Right atrium auricular region (tissue), 2 donors: Measurements from ENCODE around the gene SAYSD1. TPM values are rescaled to one million over a fixed set of nuclear protein-coding genes. Genes with fewer than 3 reads are reported as not detected.

Source experiments
- DNase-seq: peaks from one replicate; pipeline ENCODE4 v3.0.0-alpha.2; 2019; ENCODE audit warnings: low spot score
- H3K27ac ChIP-seq, 2 donors: fragments of 200-600 bp; sonication (generic); 1 replicate in 1 of 2; 2 replicates in 1 of 2; pipeline ENCODE4 v1.5.1; 2016 to 2019
- H3K27me3 ChIP-seq, 2 donors: fragments of 200-600 bp; sonication (generic); one replicate each; pipeline versions ENCODE4 v1.5.1 to v1.6.0; 2017 to 2019
- H3K36me3 ChIP-seq: fragments of 200-600 bp; sonication (generic); one replicate; pipeline ENCODE4 v1.5.1; 2016
- H3K4me1 ChIP-seq, 2 donors: fragments of 200-600 bp; sonication (generic); one replicate each; pipeline versions ENCODE4 v1.5.1 to v1.6.0; 2017 to 2019
- H3K4me3 ChIP-seq, 2 donors: fragments of 200-600 bp; sonication (generic); 1 replicate in 1 of 2; 2 replicates in 1 of 2; pipeline ENCODE4 v1.5.1; 2017 to 2019; ENCODE audit warnings: mild to moderate bottlenecking in 1 of 2, moderate library complexity in 1 of 2
- H3K9me3 ChIP-seq, 2 donors: fragments of 200-600 bp; sonication (generic); one replicate each; pipeline ENCODE4 v1.5.1; 2019
- total RNA-seq, 2 donors: library from RNA; depleted of rRNA; stranded (reverse); fragments of >200 nt; gene quantifications; one replicate each; pipeline ENCODE4 v1.1.0, GENCODE V29; 2016
- TF ChIP-seq, protein P1 (sequence below), 2 donors: fragments of 200-600 bp; sonication (generic); IDR thresholded peaks; one replicate each; pipeline ENCODE4 v1.5.1; 2019; ENCODE audit warnings: antibody characterized with exemption in 2 of 2

Gene SAYSD1
- total RNA-seq, 2 donors from 2014 or later = 10.3 to 10.5 TPM

DNA sequence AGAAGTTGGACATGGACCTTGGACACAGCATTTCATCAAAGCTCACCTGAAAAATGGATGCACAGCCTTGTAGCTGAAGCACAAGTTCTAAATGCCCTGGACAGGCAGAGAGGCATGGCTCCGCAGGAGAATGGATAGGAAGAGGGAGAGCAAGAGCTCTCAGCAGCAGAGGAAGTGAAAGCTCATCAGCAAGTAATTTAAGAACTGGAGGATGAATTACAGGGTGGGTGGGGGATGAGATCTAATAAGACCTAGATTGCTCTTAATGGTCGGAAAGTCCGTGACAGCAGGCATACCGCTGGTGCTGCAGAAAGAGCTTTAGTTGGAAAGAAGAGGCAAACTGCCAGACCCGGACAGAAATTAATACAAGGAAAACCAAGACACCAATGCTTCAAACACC, 37.3 kb upstream of the SAYSD1 start:
- no peak overlapping the region for H3K4me3 ChIP-seq
- H3K36me3 ChIP-seq = no peaks in the 10 kb centered on the region
- H3K4me1 ChIP-seq = no peaks in the 10 kb centered on the region
- no peaks in the 10 kb centered on the region for H3K27me3 ChIP-seq
- no peak for DNase-seq
- TF ChIP-seq, protein P1, sequence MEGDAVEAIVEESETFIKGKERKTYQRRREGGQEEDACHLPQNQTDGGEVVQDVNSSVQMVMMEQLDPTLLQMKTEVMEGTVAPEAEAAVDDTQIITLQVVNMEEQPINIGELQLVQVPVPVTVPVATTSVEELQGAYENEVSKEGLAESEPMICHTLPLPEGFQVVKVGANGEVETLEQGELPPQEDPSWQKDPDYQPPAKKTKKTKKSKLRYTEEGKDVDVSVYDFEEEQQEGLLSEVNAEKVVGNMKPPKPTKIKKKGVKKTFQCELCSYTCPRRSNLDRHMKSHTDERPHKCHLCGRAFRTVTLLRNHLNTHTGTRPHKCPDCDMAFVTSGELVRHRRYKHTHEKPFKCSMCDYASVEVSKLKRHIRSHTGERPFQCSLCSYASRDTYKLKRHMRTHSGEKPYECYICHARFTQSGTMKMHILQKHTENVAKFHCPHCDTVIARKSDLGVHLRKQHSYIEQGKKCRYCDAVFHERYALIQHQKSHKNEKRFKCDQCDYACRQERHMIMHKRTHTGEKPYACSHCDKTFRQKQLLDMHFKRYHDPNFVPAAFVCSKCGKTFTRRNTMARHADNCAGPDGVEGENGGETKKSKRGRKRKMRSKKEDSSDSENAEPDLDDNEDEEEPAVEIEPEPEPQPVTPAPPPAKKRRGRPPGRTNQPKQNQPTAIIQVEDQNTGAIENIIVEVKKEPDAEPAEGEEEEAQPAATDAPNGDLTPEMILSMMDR (IDR thresholded peaks at IDR 0.05) = no peak
- no peaks in the 10 kb centered on the region for H3K9me3 ChIP-seq
- no peak overlapping the region for H3K27ac ChIP-seq

DNA sequence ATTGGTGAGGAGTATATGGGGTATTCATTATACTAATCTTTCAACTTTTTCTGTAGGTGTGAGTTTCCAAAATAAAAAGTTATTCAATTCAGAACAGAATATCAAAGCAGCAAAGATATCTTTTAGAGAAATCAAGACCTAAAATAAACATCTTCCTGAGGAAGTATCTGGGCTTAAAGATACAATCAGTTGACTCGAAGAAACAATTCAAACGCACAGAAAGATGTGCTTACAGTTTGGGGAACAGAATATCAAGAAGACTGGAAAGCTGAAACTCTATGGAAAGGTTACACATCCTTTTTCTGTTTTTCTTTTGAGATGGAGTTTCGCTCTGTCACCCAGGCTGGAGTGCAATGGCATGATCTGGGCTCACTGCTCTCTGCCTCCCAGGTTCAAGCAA, 36.2 kb upstream of the SAYSD1 start:
- H3K9me3 ChIP-seq = no peaks in the 10 kb centered on the region
- no peak overlapping the region for H3K4me3 ChIP-seq
- no peaks in the 10 kb centered on the region for H3K4me1 ChIP-seq
- TF ChIP-seq, protein P1 (IDR thresholded peaks at IDR 0.05) = no peak
- H3K36me3 ChIP-seq = no peaks in the 10 kb centered on the region
- H3K27ac ChIP-seq = no peak overlapping the region
- no peaks in the 10 kb centered on the region for H3K27me3 ChIP-seq
- DNase-seq = no peak

DNA sequence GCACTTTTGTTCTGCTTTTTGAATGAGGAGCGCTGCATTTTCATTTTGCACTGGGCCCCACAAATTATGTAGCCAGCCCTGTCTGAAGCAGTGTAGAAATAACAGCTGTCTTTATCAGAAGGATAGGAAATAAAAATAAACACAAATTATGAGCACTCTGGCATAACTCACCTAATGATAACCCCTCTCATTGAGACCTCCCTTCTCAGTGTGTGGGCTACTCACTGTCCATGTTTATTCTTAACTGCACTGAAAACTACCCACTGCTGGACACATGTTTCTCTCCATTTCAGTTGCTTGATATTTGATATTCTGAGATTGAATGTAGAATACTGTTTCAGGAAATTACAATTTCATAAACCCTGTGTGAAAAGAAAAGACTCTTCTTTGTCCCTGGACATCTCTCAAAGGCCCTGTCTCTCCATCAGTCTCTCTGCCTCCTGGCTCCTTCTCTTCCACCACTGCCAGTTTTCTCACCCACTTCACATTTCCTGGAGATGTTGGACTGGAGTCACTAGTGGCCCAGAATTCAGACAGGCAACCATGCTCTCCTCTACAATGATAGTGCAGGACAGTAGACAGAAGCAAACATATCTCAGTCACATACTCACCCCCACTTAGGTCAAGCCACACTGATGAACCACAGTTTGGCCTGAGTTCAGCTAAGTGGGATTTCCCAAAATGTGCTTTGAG, 29.6 kb upstream of the SAYSD1 start:
- no peak overlapping the region for H3K4me3 ChIP-seq
- no peaks in the 10 kb centered on the region for H3K9me3 ChIP-seq
- H3K4me1 ChIP-seq = no peaks in the 10 kb centered on the region
- H3K36me3 ChIP-seq = no peaks in the 10 kb centered on the region
- DNase-seq = no peak
- TF ChIP-seq, protein P1 (IDR thresholded peaks at IDR 0.05) = no peak
- H3K27me3 ChIP-seq = no peaks in the 10 kb centered on the region
- no peak overlapping the region for H3K27ac ChIP-seq

DNA sequence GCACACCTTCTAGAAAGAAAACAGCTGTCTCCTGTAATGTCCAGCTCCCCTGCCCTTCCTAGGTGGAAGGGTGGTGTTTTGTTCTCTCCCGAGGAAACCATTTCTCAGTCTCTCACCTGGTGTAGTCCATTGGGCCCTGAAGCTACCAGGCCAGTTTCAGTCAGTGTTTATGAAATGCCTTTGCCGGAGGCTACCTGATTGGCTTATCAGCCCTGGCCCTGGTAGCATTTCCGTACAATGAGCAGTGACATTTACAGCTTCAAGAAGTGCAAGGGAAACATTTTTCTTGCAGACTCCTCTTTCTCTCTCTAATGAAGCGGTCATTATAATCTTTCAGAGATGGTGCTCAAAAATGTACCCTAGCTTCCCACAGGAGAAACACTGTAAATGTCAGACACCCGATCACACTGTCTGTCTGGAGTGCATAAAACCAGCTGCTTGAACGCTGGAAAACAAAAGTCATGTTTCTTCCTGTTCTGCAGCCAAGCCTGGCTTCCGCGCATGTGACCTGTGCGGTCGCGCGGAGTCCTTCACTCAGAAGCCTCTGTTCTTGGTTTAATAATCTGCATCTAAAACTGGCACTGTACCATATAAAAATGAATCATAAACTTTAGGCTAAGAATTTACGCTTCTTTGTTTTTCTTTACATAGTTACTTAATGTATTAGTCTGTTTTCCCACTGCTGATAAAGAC, 28.4 kb upstream of the SAYSD1 start:
- Histone ChIP-seq H3K36me3 (no peaks in the 10 kb centered on the region), H3K4me3 (no peak overlapping the region), H3K27me3 (no peaks in the 10 kb centered on the region), H3K4me1 (no peaks in the 10 kb centered on the region), H3K27ac (no peak overlapping the region), H3K9me3 (peaks cover 0 to 6% of the 10 kb centered on the region in 2 donors)
- TF ChIP-seq, protein P1 (IDR thresholded peaks at IDR 0.05) = no peak
- no peak for DNase-seq

DNA sequence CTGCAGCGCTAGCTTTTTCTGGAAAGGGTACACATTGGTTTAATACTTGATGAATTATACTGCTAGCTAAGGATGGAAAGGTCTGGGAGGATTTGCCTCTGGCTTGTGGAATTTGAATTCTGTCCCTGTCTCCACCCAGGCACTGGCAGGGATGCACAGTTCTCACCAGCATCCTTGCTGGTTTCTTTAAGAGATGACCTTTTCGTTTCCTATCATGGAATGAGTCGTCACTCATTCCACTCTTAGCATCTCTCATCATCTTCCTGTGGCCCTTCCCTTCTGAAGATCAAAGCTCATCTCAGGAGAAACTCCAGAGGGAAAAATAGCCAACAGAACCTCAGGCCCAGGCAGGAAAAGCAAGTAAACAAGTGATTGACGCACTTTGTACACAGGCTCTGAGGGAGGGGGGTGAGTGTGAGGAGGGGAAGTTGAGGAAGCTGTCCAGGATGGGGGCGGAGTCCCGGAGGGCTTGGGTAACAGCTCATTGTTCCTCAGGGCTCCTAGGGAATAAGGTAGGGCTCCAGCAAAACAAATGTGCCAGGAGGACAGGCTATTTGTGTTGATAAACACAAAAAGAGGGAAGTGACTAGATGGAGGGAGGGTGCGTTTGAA, 25.7 kb upstream of the SAYSD1 start:
- Histone ChIP-seq H3K9me3 (peaks cover 0 to 12% of the 10 kb centered on the region in 2 donors), H3K27ac (no peak overlapping the region), H3K4me3 (no peak overlapping the region), H3K36me3 (no peaks in the 10 kb centered on the region), H3K27me3 (no peaks in the 10 kb centered on the region), H3K4me1 (no peaks in the 10 kb centered on the region)
- TF ChIP-seq, protein P1 (IDR thresholded peaks at IDR 0.05) = no peak
- DNase-seq = no peak
